GM10266 (cell line): ENCODE results near the gene UBE2H.

Experiments used
- DNase-seq: peaks from one replicate; pipeline ENCODE4 v3.0.0; 2012; ENCODE audit errors: extremely low spot score
- TF ChIP-seq, protein P1 (sequence below): IDR thresholded peaks from 2 replicates; pipeline ENCODE4 v1.5.1; 2012; ENCODE audit warnings: mild to moderate bottlenecking, low read depth; ENCODE audit not compliant: control insufficient read depth, insufficient read depth; ENCODE audit errors: missing control alignments

UBE2H gene

DNA sequence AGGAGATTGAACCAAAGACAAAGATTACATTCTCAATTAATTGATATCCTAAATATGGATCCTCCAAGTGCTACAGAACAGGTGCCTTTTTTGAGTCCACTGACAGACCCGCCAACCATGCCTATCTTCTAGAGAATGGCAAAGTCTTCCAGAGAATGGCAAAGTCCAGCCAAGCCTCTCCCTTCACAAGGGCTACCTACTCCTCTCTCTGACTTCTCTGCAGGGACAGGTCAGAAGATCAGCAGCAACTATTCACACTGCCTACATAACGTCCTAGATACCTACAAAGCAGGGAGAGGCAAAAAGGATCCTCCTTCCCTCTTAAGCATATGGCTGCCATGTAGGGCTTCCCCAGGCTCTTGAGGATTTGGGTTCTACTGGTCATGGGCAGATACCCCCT is 12.4 kb downstream of the UBE2H start:
- TF ChIP-seq, protein P1, sequence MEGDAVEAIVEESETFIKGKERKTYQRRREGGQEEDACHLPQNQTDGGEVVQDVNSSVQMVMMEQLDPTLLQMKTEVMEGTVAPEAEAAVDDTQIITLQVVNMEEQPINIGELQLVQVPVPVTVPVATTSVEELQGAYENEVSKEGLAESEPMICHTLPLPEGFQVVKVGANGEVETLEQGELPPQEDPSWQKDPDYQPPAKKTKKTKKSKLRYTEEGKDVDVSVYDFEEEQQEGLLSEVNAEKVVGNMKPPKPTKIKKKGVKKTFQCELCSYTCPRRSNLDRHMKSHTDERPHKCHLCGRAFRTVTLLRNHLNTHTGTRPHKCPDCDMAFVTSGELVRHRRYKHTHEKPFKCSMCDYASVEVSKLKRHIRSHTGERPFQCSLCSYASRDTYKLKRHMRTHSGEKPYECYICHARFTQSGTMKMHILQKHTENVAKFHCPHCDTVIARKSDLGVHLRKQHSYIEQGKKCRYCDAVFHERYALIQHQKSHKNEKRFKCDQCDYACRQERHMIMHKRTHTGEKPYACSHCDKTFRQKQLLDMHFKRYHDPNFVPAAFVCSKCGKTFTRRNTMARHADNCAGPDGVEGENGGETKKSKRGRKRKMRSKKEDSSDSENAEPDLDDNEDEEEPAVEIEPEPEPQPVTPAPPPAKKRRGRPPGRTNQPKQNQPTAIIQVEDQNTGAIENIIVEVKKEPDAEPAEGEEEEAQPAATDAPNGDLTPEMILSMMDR: no peak
- no peak for DNase-seq

DNA sequence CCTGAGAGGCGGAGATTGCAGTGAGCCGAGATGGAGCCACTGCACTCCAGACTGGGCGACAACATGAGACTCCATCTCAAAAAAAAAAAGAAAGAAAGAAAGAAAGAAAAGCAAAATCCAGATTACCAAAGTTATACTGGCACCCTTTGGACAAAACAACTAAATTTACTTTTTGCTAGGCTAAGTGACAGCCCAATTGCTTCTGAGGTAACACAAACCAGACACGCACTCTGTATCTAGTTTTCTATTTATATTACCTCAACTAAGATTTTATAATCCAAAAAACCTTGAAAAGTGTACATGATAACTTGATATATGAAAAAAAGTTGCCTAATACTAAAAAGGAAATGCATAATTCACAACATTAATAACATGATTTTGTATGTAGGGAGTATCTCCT is 12.9 kb downstream of the UBE2H start:
- no peak for DNase-seq
- TF ChIP-seq, protein P1: no peak

DNA sequence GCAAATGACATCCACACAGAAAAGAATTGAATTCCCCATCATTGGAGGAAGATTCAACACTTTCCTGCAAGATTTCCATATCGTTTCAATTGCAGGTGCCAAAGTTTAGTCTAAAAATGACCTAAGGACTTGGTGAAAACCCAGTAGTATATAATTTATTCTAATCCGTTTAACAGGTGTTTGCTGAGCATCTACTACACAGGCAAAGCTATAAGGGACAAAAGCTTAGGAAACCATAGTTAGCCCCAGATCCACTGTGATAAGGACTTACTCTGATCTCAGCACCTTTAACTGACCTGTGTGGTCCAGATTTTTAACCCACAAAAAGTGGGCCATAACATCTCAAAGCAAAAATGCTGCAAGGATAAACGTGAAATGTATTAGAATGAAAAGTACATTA is 19.1 kb downstream of the UBE2H start:
- TF ChIP-seq, protein P1: no peak

DNA sequence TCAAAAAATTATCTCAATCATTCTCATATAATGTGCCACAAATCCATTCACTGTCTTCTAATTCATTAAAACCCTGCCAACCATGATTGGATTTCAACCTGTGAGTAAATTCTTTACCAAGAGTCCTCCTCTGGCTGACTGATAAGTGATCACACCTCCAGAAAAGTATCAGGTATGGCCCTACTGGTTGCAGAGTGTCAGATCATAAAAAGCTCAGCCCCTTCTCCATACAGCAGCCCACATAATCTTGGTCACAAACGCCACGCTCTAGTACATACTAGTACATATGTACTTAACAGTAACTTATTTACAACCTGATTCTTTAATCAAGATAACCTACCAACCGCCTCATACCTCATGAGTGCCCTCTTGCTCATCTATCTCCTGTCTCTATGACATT is 26.1 kb downstream of the UBE2H start:
- TF ChIP-seq, protein P1: no peak
- DNase-seq: no peak

More for the DNA sequence above, 19.1 kb downstream of the UBE2H start:
- DNase-seq: no peak

DNA sequence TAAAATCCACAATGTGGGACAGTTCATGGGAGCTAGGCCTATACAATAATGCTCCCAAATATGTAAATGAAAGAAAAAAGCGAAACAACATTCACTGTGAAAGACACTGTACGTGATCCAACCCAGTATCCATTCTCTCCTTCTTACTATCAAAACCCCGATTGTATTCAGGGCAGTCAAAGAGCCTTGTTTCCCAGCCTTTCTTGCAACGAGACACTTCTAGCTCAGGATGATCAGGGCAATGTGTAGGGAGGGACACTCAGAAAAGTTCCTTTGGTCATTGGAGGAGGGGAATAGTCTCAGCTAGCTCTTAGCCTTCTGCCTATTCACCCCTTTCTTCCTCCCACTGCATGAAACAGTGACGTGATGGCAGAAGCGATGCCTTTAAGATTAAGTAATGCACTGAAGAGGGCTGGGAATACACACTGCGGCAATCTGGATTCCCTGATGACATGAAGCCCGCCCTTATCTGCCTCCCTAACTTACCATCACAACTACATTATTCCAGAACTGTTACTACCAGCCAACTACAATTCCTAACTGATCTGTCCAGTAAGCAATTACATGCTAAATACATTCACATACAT is 27.3 kb downstream of the UBE2H start:
- DNase-seq: no peak
- TF ChIP-seq, protein P1: no peak

DNA sequence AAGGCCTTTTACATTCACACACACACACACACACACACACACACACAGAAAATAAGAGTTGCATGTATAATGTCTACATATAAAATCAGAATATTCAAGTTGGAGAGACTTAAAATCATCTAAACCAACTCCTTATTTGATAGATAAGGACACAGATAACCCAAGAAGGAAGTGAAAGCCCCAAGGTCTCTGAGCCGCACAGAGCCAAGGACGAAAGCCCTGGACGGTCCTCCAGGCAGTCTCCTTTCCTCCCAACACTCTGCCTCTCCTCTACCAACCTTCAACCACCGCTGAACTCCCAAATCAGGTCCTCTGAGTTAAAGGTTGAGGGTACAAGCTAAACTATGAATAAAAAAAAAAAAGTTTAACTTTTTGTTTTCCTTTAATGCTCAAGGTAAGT is 28.2 kb downstream of the UBE2H start:
- TF ChIP-seq, protein P1: no peak
- DNase-seq: peak; percentile 15

DNA sequence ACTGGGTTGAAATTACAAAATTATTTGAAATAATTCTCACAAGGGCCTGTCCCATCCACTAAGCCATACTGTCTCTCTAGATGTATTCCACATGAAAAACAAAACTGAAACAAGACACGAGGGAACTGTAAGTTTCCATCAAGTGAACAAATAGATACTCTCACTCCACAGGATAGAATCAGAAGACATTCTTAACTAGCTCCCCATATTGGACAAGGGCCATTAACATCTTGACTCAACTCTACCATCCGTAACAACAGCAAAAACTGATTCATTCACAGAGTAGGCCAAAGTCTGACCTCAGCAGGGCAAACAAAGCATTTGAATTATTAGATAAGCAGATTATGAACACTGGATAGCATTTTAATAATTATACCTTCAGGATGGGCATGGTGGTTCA is 29.1 kb downstream of the UBE2H start:
- TF ChIP-seq, protein P1: no peak
- peak; percentile 21 for DNase-seq
